GM12878 (cell line): ENCODE measurements around the gene WDTC1. TPM values are rescaled to one million over a fixed set of nuclear protein-coding genes. Genes with fewer than 3 reads are reported as not detected.

ENCODE experiments used
- ATAC-seq: fragments of 200-7000 bp; cut with Tn5 transposase; 3 replicates; pipeline ENCODE4 v1.9.1; 2020; ENCODE audit warnings: mild to moderate bottlenecking, moderate library complexity
- BruUV-seq: library from RNA; stranded (reverse); fragments of 400-500 nt; replicated peaks from 2 replicates; lab custom pipeline; 2021; lab: Mats Ljungman, UMichigan
- CTCF ChIA-PET: fragments of 300-600 bp; sonication (Branson Sonifier 250); formaldehyde crosslinking; extraction: SDS; loops from one replicate; lab custom pipeline; 2021; ENCODE audit warnings: inconsistent platforms; lab: Yijun Ruan, JAX
- POLR2A ChIA-PET: fragments of 350-600 bp; formaldehyde crosslinking; extraction: SDS; loops from one replicate; lab custom pipeline; 2021; ENCODE audit warnings: inconsistent platforms; lab: Charles Lee
- RAD21 ChIA-PET: fragments of 300-600 bp; sonication (Branson Sonifier 250); formaldehyde crosslinking; loops from one replicate; lab custom pipeline; 2023; ENCODE audit warnings: antibody characterized with exemption; ENCODE audit not compliant: unreplicated experiment; lab: Charles Lee
- SMC1A ChIA-PET: fragments of 300-600 bp; sonication (Branson Sonifier 250); formaldehyde crosslinking; loops from one replicate; lab custom pipeline; 2023; ENCODE audit not compliant: unreplicated experiment, uncharacterized antibody; lab: Charles Lee
- DNase-seq: peaks from one replicate; pipeline ENCODE4 v3.0.0-alpha.2; 2011; ENCODE audit warnings: low read depth, low spot score
- FAIRE-seq: peaks from 3 replicates; lab custom pipeline; 2011; peaks lifted over from hg19 to GRCh38; lab: Jason Lieb, UNC
- H2AFZ ChIP-seq: 2 replicates; pipeline ENCODE4 v1.6.0; 2011; ENCODE audit warnings: low read depth, low read length, control low read depth; ENCODE audit not compliant: control insufficient read depth
- H3K27ac ChIP-seq: 2 replicates; pipeline ENCODE4 v1.5.1; 2011; ENCODE audit warnings: control low read depth; ENCODE audit not compliant: control insufficient read depth, insufficient read depth
- H3K27me3 ChIP-seq, 2 experiments: replicated peaks in 1 of 2; 2 replicates each; pipeline versions ENCODE4 v1.6.0 to v1.6.1; 2011; ENCODE audit warnings: low read length in 1 of 2; ENCODE audit not compliant: control insufficient read depth in 2 of 2, insufficient read depth in 2 of 2
- H3K36me3 ChIP-seq, 2 experiments: 2 replicates each; pipeline ENCODE4 v1.5.1; 2011; ENCODE audit warnings: low read length in 1 of 2; ENCODE audit not compliant: control insufficient read depth in 2 of 2, insufficient read depth in 2 of 2
- H3K4me1 ChIP-seq: 2 replicates; pipeline ENCODE4 v1.6.1; 2011; ENCODE audit warnings: mild to moderate bottlenecking, low read length, moderate library complexity, mixed read lengths; ENCODE audit not compliant: control insufficient read depth, insufficient read depth
- H3K4me2 ChIP-seq: 2 replicates; pipeline ENCODE4 v1.6.0; 2011; ENCODE audit warnings: control low read depth; ENCODE audit not compliant: control insufficient read depth, insufficient read depth
- H3K4me3 ChIP-seq: fragments of 200-600 bp; sonication (generic); 2 replicates; pipeline ENCODE4 v1.5.1; 2016
- H3K79me2 ChIP-seq: 2 replicates; pipeline ENCODE4 v1.6.0; 2011; ENCODE audit warnings: low read length; ENCODE audit not compliant: control insufficient read depth, insufficient read depth
- H3K9ac ChIP-seq: 2 replicates; pipeline ENCODE4 v1.8.0; 2011; ENCODE audit warnings: low read length, control low read depth, mixed read lengths; ENCODE audit not compliant: control insufficient read depth, insufficient read depth
- H3K9me3 ChIP-seq: replicated peaks from 3 replicates; pipeline ENCODE4 v1.5.1; 2011; ENCODE audit warnings: mild to moderate bottlenecking, low read length; ENCODE audit not compliant: control insufficient read depth, insufficient read depth
- H4K20me1 ChIP-seq: 2 replicates; pipeline ENCODE4 v1.6.0; 2011; ENCODE audit not compliant: control insufficient read depth, insufficient read depth
- CTCF ChIP-seq, 3 experiments: IDR thresholded peaks in 2 of 3; conservative IDR thresholded peaks in 1 of 3; 2 replicates each; pipeline ENCODE4 v1.5.1; 2011; ENCODE audit warnings: low read depth in 3 of 3, low read length in 3 of 3, mild to moderate bottlenecking in 3 of 3, control low read depth in 2 of 3, moderate library complexity in 2 of 3, inconsistent platforms in 1 of 3, mixed read lengths in 1 of 3; ENCODE audit not compliant: control insufficient read depth in 2 of 3, insufficient read depth in 1 of 3; ENCODE audit errors: extremely low read depth in 1 of 3
- FOS ChIP-seq: IDR thresholded peaks from 3 replicates; pipeline ENCODE4 v1.6.1; 2011; ENCODE audit warnings: borderline replicate concordance; ENCODE audit not compliant: insufficient read length; ENCODE audit errors: extremely low read depth
- HSF1 ChIP-seq: fragments of 150-350 bp; IDR thresholded peaks from 2 replicates; pipeline ENCODE4 v1.6.1; 2014; ENCODE audit warnings: mild to moderate bottlenecking, low read depth, low read length
- JUNB ChIP-seq: IDR thresholded peaks from 2 replicates; pipeline ENCODE4 v1.6.1; 2016; ENCODE audit warnings: antibody characterized with exemption, mild to moderate bottlenecking
- RAD21 ChIP-seq: IDR thresholded peaks from 2 replicates; pipeline ENCODE4 v1.6.1; 2011; ENCODE audit warnings: mild to moderate bottlenecking, low read depth, low read length, moderate library complexity; ENCODE audit not compliant: insufficient read depth
- SMC3 ChIP-seq: IDR thresholded peaks from 2 replicates; pipeline ENCODE4 v1.6.1; 2011; ENCODE audit warnings: low read length, improper control_type of control experiment, borderline replicate concordance
- WGBS: methylation state at CpG from one replicate; pipeline ENCODE4 v1.1.6; 2016; ENCODE audit warnings: low lambda C conversion rate; ENCODE audit not compliant: insufficient replicate concordance, insufficient coverage; ENCODE audit errors: missing lambda C conversion rate; 5-methylcytosine and 5-hydroxymethylcytosine counted together
- in situ Hi-C: fragments of 300-500 bp; cut with MboI; formaldehyde crosslinking; loops from 9 replicates; pipeline ENCODE4 v1.14.3; 2018; ENCODE audit warnings: mixed read lengths
- intact Hi-C: fragments of 100-400 bp; cut with micrococcal nuclease; formaldehyde crosslinking; loops from one replicate; pipeline ENCODE4 v1.14.2; 2022; ENCODE audit not compliant: unreplicated experiment
- polyA plus RNA-seq, 11 experiments: library from polyadenylated mRNA; depleted of rRNA in 4 of 11; unstranded in 6 of 11; stranded (reverse) in 5 of 11; fragments of >200 nt; fragmentation: Nextera tagmentation in 4 of 11; fragmentation: Illumina TruSeq in 1 of 11; extraction: Ambion mirVana in 4 of 11; extraction: Trizol in 1 of 11; gene quantifications; 1 replicate in 1 of 11; 2 replicates in 10 of 11; pipeline versions ENCODE4 v1.2.1 to v1.2.3, GENCODE V29; 2011 to 2016; ENCODE audit warnings: inconsistent platforms in 2 of 11, missing spikeins in 2 of 11, low read depth in 1 of 11
- total RNA-seq, 4 experiments: library from RNA; depleted of rRNA in 3 of 4; stranded (reverse); fragments of >200 nt in 3 of 4; fragmentation: Illumina TruSeq in 1 of 4; extraction: Trizol in 1 of 4; gene quantifications; 2 replicates each; pipeline versions ENCODE4 v1.2.1 to v1.2.3, GENCODE V29; 2013 to 2021
- TF ChIP-seq, protein P1 (sequence below): fragments of 450-650 bp; formaldehyde crosslinking; IDR thresholded peaks from 2 replicates; pipeline ENCODE4 v1.4.0; 2022; ENCODE audit warnings: mild to moderate bottlenecking, moderate library complexity

Gene WDTC1
- total and polyA plus RNA-seq, 10 of the 15 experiments (the other 5 are each of a cell fraction or from before 2014, with no cell fraction given): 0.21 to 28.7 (median 7.6) TPM

DNA sequence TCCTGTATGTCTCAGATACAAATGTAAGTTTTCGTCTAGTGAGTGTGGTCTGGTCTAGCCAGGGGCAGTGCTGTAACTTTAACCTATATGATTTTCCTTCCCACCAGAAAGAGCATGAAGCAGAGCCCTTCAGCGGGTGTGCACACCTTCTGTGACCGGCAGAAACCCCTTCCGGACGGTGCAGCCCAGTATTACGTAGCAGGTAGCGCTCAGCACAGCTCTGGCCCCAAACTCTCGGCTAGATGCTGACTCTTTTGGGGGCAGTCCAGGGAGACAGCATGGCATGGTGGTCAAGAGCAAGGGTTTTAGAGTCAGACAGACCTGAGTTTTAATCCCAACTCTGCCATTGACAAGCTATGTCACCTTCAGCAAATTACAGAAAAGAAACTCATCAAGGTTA is 59.5 kb downstream of the WDTC1 start (continued):
- TF ChIP-seq HSF1: no peak
- TF ChIP-seq JUNB: no peak
- TF ChIP-seq FOS: no peak

- DNase-seq (no peak), FAIRE-seq (no peak), ATAC-seq (peak; percentile 80)
- TF ChIP-seq SMC3: peak; percentile 40; the same call in 1 of the 2 replicates
- TF ChIP-seq RAD21: peak; percentile 43
- TF ChIP-seq CTCF (IDR thresholded peaks at IDR 0.05 in 2 of 3, conservative IDR thresholded peaks at IDR 0.05 in 1 of 3; ENCODE audit: control insufficient read depth in 2 of 3, extremely low read depth in 1 of 3, insufficient read depth in 1 of 3, low read depth in 3 of 3, low read length in 3 of 3): peak; percentile 58 to 77 (median 61)
- TF ChIP-seq, protein P1, sequence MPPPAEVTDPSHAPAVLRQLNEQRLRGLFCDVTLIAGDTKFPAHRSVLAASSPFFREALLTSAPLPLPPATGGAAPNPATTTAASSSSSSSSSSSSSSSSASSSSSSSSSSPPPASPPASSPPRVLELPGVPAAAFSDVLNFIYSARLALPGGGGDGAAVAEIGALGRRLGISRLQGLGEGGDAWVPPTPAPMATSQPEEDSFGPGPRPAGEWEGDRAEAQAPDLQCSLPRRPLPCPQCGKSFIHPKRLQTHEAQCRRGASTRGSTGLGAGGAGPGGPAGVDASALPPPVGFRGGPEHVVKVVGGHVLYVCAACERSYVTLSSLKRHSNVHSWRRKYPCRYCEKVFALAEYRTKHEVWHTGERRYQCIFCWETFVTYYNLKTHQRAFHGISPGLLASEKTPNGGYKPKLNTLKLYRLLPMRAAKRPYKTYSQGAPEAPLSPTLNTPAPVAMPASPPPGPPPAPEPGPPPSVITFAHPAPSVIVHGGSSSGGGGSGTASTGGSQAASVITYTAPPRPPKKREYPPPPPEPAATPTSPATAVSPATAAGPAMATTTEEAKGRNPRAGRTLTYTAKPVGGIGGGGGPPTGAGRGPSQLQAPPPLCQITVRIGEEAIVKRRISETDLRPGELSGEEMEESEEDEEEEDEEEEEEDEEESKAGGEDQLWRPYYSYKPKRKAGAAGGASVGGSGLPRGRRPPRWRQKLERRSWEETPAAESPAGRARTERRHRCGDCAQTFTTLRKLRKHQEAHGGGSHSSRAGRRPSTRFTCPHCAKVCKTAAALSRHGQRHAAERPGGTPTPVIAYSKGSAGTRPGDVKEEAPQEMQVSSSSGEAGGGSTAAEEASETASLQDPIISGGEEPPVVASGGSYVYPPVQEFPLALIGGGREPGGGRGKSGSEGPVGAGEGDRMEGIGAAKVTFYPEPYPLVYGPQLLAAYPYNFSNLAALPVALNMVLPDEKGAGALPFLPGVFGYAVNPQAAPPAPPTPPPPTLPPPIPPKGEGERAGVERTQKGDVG (CRISPR knock-in tag): no peak
- RAD21 ChIA-PET: interaction anchor here (0.6 to 7.5 kb wide), 16 partner anchors 8 to 310 kb away, joined by 3 to 103 read pairs (median 4); partner anchors contain the start of gene AHDC1
- Histone ChIP-seq H3K36me3 (peaks cover 4 to 7% of the 10 kb centered on the region in 2 experiments; a peak in 3 of 4 replicates), H3K4me3 (no peak overlapping the region), H3K4me2 (no peak overlapping the region), H3K4me1 (peaks cover 5% of the 10 kb centered on the region), H4K20me1 (no peaks in the 10 kb centered on the region), H3K9me3 (no peaks in the 10 kb centered on the region), H3K79me2 (no peaks in the 10 kb centered on the region), H3K27ac (no peak overlapping the region), H3K27me3 (no peaks in the 10 kb centered on the region), H2AFZ (no peak overlapping the region), H3K9ac (no peak overlapping the region)
- intact Hi-C loops (no loop called here), in situ Hi-C loops (no loop called here)
- WGBS: 32% methylated on average over 10 of the region's 10 CpGs
- POLR2A ChIA-PET: interaction anchor here (0.6 to 3.8 kb wide), 3 partner anchors 99 to 307 kb away, joined by 3 to 16 read pairs (median 4); partner anchors contain the start of gene AHDC1
- SMC1A ChIA-PET: interaction anchor here (0.7 to 4.2 kb wide), 15 partner anchors 9 to 310 kb away, joined by 3 to 19 read pairs (median 4); no protein-coding TSS in a partner anchor
- BruUV-seq: no TSS peak
- CTCF ChIA-PET: interaction anchor here (0.6 to 13.1 kb wide), 73 partner anchors 9 to 476 kb away, joined by 3 to 265 read pairs (median 4); partner anchors contain the start of genes AHDC1, GPR3, MAP3K6 and SLC9A1
Observed at GRCh38 chr1:27296773-27297291, 62.4 kb downstream of the WDTC1 start.
